ENCODE results near the gene OR6B2. TPM values are rescaled to one million over a fixed set of nuclear protein-coding genes. Genes with fewer than 3 reads are reported as not detected.

OR6B2 gene
- total RNA-seq (not detected), polyA plus RNA-seq (not detected)
- long read RNA-seq, donor 1, result 0 reads
- long read RNA-seq, donor 2, result 0 reads

DNA sequence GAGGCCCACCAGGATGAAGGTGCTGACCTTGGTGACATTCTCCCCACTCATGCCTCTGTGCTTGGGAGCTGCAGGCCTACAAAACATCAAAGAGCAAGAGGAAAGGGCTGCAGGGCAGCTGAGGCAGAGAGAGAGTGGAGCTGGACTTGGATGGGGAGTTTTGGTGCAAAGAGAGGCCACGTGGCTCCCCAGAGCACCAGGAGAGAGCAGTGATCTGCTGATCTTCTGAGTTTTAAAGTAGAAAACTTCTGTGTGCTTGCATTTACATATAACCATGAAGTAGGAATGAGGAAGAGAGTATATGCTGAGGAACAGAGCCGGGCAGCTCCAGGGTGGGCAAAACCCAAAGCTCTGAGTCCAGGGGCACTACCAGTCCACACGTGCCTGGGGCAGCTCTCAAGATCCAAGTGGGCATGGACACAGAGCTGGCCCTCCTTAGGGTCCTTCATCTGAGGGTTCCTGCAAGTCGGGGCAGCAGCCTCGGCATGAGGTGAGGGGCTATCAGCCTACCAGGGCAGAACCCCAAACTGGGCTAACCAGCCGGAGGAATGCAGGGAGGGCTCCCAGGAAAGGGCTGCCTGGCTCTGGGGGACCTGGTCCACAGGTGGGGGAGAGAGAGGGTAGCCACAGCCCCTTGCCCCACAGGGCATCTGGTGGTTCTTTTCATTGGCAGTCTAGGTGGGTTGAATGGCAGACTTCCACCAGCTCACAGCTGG, at the start of gene OR6B2:
Gene OR6B2, minus strand, starts transcription at position 51 of the 716 bp plus-strand sequence. Its CDS starts 0 bp downstream, at position 51.
- no peaks in the 10 kb centered on the region for H3K9me3 ChIP-seq
- no peak for DNase-seq
- H3K4me1 ChIP-seq, result peaks cover 0 to 4% (median 0%) of the 10 kb centered on the region in 6 donors
- H3K27me3 ChIP-seq (replicated peaks in 1 of 7), result peaks cover 0 to 36% (median 0%) of the 10 kb centered on the region in 7 donors
- no peak within 1 kb of the TSS for H3K4me3 ChIP-seq
- WGBS, 5 donors, result 65 to 76% (median 74%) methylated on average over 5 to 6 of the region's 6 CpGs
- TF ChIP-seq POLR2AphosphoS5 (IDR thresholded peaks at IDR 0.05), result no peak
- H3K27ac ChIP-seq, result no peak within 1 kb of the TSS
- H3K36me3 ChIP-seq, result no peaks in the 10 kb centered on the region
- intact Hi-C loops (cut with DNase I; ENCODE audit: low total_unique reads), result no loop called here

DNA sequence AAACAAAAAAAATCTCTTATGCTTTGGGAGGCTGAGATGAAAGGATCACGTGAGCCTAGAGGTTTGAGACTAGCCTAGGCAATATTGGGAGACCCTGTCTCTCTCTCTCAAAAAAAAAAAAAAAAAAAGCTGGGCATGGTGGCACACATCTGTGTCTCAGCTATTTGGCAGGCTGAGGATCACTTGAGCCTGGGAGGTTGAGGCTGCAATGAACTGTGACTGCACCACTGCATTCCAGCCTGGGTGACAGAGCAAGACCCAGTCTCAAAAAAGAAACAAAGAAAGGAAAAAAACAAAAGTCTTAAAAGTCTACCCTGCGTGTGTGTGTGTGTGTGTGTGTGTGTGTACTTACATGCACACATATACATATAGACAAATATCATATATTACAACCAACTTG, 48.4 kb upstream of the OR6B2 start:
- no peaks in the 10 kb centered on the region for H3K4me1 ChIP-seq
- 37 to 71% (median 55%) methylated on average over 2 of the region's 2 CpGs for WGBS, 5 donors
- no peaks in the 10 kb centered on the region for H3K36me3 ChIP-seq
- DNase-seq, result no peak
- H3K27me3 ChIP-seq (replicated peaks in 1 of 7), result peaks cover 0 to 24% (median 0%) of the 10 kb centered on the region in 7 donors
- no peak overlapping the region for H3K4me3 ChIP-seq
- intact Hi-C loops (cut with DNase I; ENCODE audit: low total_unique reads), result no loop called here
- no peak overlapping the region for H3K27ac ChIP-seq
- TF ChIP-seq, protein P1, sequence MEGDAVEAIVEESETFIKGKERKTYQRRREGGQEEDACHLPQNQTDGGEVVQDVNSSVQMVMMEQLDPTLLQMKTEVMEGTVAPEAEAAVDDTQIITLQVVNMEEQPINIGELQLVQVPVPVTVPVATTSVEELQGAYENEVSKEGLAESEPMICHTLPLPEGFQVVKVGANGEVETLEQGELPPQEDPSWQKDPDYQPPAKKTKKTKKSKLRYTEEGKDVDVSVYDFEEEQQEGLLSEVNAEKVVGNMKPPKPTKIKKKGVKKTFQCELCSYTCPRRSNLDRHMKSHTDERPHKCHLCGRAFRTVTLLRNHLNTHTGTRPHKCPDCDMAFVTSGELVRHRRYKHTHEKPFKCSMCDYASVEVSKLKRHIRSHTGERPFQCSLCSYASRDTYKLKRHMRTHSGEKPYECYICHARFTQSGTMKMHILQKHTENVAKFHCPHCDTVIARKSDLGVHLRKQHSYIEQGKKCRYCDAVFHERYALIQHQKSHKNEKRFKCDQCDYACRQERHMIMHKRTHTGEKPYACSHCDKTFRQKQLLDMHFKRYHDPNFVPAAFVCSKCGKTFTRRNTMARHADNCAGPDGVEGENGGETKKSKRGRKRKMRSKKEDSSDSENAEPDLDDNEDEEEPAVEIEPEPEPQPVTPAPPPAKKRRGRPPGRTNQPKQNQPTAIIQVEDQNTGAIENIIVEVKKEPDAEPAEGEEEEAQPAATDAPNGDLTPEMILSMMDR (IDR thresholded peaks at IDR 0.05 in 8 of 11, conservative IDR thresholded peaks at IDR 0.05 in 3 of 11), result no peak
- TF ChIP-seq POLR2AphosphoS5 (IDR thresholded peaks at IDR 0.05) (no peak), POLR2A (IDR thresholded peaks at IDR 0.05) (no peak)
- H3K9me3 ChIP-seq, result peaks cover 0 to 45% (median 36%) of the 10 kb centered on the region in 8 donors

DNA sequence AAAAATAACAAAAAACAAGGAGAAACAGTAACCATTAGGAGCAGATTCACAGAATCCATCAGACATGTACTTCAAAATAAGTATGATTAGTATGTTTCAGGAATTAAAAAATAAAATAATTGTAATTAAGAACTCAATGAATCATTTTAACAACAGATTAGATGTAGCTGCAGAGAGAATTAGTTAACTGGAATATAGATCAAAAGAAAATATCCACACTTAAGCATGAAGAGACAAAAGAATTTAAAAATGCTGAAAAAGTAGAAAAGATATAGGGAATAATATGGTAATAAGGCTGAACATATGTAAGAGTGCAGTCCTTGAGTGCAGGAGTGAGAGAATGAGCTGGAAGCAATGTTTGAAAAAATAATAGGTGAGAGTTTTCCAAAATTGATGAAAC, 47.2 kb upstream of the OR6B2 start:
- no peak for DNase-seq
- Histone ChIP-seq H3K4me1 (no peaks in the 10 kb centered on the region), H3K36me3 (no peaks in the 10 kb centered on the region), H3K27me3 (replicated peaks in 1 of 7) (peaks cover 0 to 34% (median 0%) of the 10 kb centered on the region in 7 donors), H3K27ac (no peak overlapping the region), H3K4me3 (no peak overlapping the region), H3K9me3 (peaks cover 0 to 45% (median 36%) of the 10 kb centered on the region in 8 donors)
- intact Hi-C loops (cut with DNase I; ENCODE audit: low total_unique reads), result no loop called here
- TF ChIP-seq, protein P1 (IDR thresholded peaks at IDR 0.05 in 8 of 11, conservative IDR thresholded peaks at IDR 0.05 in 3 of 11), result no peak
- no peak for TF ChIP-seq POLR2AphosphoS5 (IDR thresholded peaks at IDR 0.05)
- TF ChIP-seq POLR2A (IDR thresholded peaks at IDR 0.05), result no peak

DNA sequence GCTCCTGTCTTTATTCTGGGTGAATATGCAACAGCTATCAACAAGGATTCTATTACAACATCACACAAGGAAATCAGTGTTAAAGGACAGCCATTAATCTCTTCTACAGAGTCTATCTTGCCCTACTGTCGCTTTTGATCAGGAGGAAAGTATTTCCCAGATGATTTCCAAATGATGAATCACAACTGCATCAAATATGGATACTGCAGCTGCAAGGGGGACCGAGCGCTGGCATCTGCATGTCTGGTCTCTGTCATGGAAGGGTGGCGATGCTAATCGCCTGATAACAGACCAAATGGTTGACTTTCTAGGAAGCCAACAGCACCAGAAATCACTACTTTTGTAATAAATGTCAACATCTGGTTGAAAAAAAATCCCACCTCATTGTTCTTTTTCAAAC, 44.3 kb upstream of the OR6B2 start:
- intact Hi-C loops (cut with DNase I; ENCODE audit: low total_unique reads), result no loop called here
- no peak for DNase-seq
- H3K27me3 ChIP-seq (replicated peaks in 1 of 7), result peaks cover 0 to 34% (median 0%) of the 10 kb centered on the region in 7 donors
- peaks cover 0 to 45% (median 36%) of the 10 kb centered on the region in 8 donors for H3K9me3 ChIP-seq
- WGBS, 5 donors, result 53 to 90% (median 53%) methylated on average over 5 of the region's 5 CpGs
- no peaks in the 10 kb centered on the region for H3K4me1 ChIP-seq
- H3K36me3 ChIP-seq, result no peaks in the 10 kb centered on the region
- TF ChIP-seq POLR2AphosphoS5 (IDR thresholded peaks at IDR 0.05) (no peak), POLR2A (IDR thresholded peaks at IDR 0.05) (no peak)
- TF ChIP-seq, protein P1 (IDR thresholded peaks at IDR 0.05 in 8 of 11, conservative IDR thresholded peaks at IDR 0.05 in 3 of 11), result no peak
- H3K27ac ChIP-seq, result no peak overlapping the region
- H3K4me3 ChIP-seq, result no peak overlapping the region

Measured in spleen (tissue), 13 donors.